SH-SY5Y (cell line): ENCODE measurements around the gene BCL2L14.

Source experiments
- GATA2 ChIP-seq: IDR thresholded peaks from 2 replicates; pipeline ENCODE4 v1.6.1; 2011; ENCODE audit warnings: mild to moderate bottlenecking, low read depth, low read length
- GATA3 ChIP-seq: IDR thresholded peaks from 2 replicates; pipeline ENCODE4 v1.6.1; 2011; ENCODE audit warnings: low read depth, mild to moderate bottlenecking, low read length, moderate library complexity

BCL2L14 gene

DNA sequence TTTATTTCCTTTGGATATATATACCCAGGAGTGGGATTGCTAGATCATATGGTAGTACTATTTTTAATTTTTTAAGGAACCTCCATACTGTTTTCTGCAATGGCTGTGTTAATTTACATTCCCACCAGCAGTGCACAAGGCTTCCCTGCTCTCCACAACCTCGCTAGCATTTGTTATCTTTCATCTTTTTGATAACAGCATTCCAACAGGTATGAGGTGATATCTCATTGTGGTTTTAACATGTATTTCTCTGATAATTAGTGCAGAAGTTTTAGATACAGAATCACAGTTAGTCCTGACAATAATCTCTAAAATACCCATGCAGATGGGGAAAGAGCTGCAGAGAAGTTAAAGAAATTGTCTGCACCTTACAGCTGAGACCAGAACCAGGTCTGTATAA, 35.5 kb upstream of the BCL2L14 start:
- TF ChIP-seq GATA3 (no peak), GATA2 (no peak)

DNA sequence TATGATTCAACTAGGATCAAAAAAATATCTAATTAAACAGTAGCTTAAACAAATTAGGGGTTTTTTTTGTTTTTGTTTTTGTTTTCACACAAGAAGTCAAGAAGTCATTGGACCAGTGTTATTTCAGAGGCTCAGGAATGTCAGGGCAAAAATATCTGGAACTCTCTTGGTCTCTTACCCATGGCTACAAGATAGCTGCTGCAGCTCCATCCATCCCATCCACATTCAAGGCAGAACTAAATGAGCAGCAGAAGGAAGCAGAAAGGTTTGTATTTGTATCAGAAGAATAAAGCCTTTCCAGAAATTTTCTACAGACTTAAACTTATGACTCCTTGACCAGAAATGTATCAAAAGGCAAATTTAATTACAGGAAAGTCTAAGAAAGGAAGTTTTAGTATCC, 33.8 kb upstream of the BCL2L14 start:
- TF ChIP-seq GATA2 (no peak), GATA3 (no peak)

DNA sequence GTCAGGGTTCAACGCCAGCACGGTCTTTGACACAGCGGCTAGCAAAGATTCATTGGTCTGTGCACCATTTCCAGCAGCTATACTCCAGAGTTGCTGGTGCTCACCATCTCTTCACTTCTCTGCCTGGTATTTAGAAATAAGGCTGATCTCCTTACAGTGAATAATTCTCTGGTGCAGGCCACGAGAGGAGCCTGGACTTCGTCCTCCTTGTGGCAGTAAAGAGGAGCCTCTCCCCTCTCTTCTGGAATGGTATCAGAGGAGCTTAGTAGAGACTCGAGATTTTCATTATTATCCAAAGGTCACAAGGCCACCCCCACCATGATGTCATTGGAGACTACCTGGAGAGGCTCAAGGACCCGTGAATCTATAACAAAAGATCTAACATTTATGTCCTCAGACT, 30.8 kb upstream of the BCL2L14 start:
- TF ChIP-seq GATA3 (no peak), GATA2 (no peak)

DNA sequence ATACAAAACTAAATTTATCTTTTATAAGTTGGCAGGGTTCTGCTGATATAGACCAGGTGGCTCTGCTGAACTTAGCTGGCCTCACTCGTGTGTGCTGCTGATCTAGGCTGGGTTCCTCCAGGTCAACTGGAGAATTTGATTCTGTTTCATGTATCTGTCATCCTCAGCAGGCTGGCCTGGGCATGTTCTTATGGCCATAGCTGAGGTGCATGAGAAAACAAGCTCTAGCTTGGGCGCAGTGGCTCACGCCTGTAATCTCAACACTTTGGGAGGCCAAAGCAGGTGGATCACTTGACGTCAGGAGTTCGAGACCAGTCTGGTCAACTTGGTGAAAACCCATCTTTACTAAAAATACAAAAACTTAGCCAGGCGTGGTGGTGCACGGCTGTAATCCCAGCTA, 24.3 kb upstream of the BCL2L14 start:
- no peak for TF ChIP-seq GATA2
- TF ChIP-seq GATA3: no peak

DNA sequence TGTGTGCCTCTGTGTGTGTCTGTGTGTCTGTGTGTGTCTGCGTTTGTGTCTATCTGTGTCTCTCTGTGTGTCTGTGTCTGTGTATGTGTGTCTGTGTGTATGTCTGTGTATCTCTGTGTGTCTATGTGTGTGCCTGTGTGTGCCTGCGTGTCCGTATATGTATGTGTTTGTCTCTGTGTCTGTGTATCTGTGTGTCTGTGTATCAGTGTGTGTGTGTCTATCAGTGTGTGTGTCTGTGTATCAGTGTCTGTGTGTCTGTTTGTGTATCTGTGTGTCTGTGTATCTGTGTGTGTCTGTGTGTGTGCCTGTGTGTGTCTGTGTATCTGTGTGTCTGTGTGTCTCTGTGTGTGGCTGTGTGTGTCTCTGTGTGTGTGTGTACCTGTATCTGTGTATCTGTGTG, 23.1 kb upstream of the BCL2L14 start:
- TF ChIP-seq GATA3 (no peak), GATA2 (no peak)

DNA sequence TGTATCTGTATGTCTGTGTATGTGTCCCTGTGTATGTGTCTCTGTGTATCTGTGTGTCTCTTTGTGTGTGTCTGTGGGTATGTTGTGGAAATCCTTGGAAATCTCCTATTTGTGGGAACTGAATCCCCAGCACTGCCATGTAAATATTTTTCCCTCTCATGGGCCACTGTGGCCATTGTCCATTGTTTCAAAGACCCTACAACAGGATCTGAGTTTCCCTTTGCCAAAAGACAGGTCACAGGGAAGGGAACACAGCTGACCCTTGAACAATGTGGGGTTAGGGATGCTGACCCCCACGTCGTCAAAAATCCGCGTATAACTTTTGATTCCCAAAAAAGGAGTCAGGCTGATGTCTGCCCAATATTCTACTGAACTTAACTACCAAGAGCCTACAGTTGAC, 22.5 kb upstream of the BCL2L14 start:
- TF ChIP-seq GATA3 (no peak), GATA2 (no peak)

DNA sequence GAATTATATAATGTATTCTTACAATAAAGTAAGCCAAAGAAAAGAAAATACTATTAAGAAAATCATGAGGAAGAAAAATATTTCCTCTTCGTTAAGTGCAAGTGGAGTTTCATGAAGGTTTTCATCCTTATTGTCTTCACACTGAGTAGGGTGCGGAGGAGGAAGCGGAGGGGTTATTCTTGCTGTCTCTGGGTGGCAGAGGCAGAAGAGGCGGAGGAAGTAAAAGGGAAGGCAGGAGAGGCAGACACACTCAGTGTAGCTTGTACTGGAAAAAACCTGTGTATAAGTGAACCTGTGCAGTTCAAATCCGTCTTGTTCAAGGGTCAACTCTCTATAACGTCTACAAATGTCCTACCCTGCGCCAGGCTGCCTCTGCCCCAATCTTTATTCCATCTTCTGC, 22.0 kb upstream of the BCL2L14 start:
- no peak for TF ChIP-seq GATA3
- TF ChIP-seq GATA2: no peak

DNA sequence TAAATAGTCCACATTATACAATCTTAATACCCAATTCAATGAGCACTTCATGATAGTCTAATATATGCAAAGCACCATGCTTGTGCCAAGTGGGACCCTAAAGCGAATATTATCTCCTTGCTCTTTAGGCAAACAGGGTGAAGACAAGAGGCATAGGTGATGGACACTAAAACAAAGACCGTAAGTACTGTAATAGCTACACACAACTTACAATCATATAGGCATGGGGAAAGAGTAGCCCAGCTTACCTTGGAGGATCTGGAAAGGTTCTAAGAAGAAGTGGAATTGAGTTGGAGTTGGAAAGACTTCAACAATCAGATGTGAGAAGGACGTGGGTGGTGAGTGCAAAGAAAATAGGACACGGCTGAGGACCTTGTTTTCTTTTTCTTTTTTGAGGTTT, 19.1 kb upstream of the BCL2L14 start:
- TF ChIP-seq GATA3 (no peak), GATA2 (no peak)

DNA sequence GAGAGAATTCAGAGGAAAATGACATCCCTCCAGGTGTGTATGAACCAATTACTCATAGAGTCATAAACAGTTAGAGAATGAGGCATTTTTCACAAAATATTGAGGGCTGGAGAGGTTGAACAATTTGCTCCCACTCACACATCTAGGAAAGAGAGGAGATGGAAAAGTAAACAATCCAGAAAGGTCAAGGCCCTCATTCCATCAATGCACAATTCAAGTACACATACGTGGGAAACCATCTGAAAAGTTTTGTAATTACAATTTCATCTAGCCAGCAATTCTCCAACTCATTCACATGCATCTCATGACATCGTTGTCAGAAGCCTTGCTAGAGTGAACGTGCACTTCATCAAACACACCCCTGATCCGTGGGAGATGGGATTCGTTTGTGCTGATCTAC, 15.7 kb upstream of the BCL2L14 start:
- no peak for TF ChIP-seq GATA2
- no peak for TF ChIP-seq GATA3

DNA sequence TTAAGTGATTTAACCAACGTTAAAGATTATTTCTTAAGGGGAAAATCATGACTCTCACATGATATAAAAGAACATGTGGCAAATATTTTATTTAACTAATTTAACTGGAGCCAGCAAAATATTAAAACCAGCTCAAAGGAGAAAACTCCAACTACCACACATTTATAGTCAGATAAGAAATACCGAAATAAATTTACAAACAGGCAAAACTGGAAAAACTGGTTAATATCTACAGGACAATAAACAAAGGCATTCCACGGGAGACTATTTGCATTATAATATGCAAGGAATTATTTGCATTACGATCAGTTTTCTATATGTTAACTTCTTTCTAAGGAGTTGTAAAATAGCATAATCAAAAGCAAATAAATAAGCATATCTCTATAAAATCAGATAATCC, 13.8 kb upstream of the BCL2L14 start:
- TF ChIP-seq GATA2: no peak
- TF ChIP-seq GATA3: no peak

DNA sequence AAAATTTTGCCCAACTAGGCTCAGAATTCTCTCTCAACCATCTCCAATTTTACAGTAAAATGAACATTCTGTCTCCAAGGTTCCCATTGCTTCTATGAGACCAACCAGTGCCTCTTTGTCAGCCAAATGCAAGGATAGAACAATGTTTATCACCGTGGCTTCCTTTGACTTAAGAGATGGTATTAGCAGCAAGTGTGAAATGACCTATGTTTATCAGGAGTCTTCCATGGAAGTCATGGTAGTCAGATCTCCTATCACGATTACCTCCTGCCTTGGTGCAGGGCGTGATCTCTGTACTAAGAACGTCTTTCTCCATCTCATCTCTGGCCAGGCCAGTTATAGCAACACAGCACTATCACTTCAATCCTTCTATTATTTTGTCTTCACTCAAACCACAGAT, 6.1 kb upstream of the BCL2L14 start:
- TF ChIP-seq GATA3: no peak
- no peak for TF ChIP-seq GATA2

DNA sequence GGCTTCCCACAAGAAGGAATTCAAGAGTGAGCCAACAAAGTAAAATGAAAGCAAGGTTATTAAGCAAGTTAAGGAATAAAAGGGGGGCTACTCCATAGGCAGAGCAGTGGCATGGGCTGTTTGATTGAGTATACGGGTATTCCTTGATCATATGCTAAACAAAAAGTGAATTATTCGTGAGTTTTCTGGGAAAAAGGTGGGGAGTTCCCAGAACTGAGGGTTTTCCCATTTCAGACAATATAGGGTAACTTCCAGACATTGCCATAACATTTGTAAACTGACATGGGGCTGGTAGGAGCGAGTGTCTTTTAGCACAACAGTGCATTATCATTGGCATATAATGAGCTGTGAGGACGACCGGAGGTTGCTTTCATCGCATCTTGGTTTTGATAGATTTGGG, 2.0 kb upstream of the BCL2L14 start:
- TF ChIP-seq GATA2: no peak

DNA sequence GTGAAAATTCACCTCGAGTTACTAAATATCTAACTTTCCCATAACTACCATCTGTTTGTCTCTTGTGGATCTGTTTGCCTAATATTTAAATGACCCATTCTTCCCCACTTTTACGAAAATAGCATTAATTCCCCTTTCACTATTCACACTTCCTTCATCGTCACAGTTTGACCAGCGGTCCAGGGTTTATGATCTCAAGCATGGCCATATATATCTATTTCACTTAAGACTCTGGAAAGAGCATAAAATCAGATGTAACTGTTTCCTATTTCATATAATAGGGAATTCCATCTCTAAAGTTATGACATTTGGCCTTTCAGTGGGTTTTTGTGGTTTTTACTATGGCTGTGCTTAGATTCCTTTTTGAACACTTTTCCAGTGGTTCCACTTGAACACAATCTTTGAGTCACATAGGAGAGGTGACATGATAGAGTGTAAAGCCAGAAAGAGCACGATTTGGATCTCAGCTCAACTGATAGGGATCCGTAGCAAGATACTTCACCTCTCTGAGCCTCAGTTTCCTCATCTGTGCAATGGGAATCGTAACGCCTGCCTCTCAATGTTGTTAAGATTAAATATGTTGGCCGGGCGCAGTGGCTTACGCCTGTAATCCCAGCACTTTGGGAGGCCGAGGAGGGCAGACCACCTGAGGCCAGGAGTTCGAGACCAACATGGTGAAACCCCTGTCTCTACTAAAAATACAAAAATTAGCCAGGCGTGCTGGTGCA, 754 bp upstream of the BCL2L14 start:
- TF ChIP-seq GATA3: no peak
- no peak for TF ChIP-seq GATA2

DNA sequence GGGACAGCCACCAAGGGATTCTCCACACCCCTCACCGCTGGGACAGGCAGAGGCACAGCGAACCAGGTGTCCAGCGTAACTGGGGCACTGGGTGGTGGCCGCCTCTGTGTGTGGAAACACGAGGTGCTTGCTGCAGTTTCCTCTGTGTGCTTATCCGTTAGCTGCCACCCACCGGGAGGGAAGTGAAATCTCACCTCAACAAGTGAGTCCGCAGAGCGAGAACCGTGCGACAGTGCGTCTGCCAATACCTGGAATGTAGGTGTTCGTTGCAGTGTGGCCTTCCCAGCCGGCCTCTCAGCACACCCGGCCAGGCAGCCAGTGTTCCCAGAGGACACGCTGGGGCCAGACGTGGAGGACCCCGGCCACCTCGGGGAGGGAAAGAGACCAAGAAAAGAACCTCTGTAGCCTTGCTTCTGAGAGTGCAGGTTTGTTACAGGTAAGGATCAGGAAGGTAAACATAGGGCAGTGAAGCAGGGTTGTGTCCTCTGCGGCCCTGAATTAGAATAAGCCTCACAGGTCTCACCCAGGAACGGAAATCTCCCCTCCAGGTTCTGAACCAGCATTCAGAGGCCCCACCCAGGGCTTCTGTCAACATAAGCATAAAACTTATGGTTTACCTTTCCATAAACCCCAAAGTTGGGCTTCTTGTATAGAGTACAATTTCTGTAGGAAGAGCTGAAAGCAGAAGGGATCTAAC, 1.5 kb downstream of the BCL2L14 start:
- TF ChIP-seq GATA2: no peak
- no peak for TF ChIP-seq GATA3

DNA sequence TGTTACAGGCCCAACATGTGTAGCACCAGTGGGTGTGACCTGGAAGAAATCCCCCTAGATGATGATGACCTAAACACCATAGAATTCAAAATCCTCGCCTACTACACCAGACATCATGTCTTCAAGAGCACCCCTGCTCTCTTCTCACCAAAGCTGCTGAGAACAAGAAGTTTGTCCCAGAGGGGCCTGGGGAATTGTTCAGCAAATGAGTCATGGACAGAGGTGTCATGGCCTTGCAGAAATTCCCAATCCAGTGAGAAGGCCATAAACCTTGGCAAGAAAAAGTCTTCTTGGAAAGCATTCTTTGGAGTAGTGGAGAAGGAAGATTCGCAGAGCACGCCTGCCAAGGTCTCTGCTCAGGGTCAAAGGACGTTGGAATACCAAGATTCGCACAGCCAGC, 8.6 kb downstream of the BCL2L14 start:
- TF ChIP-seq GATA3 (no peak), GATA2 (no peak)
